RWPE1 (cell line): ENCODE data around the gene YBX1.

Experiments
- CTCF ChIA-PET: fragments of 350-600 bp; sonication (Branson Sonifier 250); formaldehyde crosslinking; extraction: SDS; loops from one replicate; lab custom pipeline; 2021; lab: Yijun Ruan, JAX
- POLR2A ChIA-PET: fragments of 400-600 bp; formaldehyde crosslinking; extraction: SDS; loops from one replicate; lab custom pipeline; 2020; ENCODE audit warnings: antibody characterized with exemption; ENCODE audit not compliant: low non-redundant PET; lab: Yijun Ruan, JAX
- DNase-seq: peaks from one replicate; pipeline ENCODE4 v3.0.0; 2012; ENCODE audit warnings: low spot score
- H3K27ac ChIP-seq: fragments of 450-650 bp; 2 replicates; pipeline ENCODE4 v1.5.1; 2017
- CTCF ChIP-seq: fragments of 450-650 bp; conservative IDR thresholded peaks from 2 replicates; pipeline ENCODE4 v1.5.1; 2017; ENCODE audit warnings: low read depth, mild to moderate bottlenecking

Gene YBX1

DNA sequence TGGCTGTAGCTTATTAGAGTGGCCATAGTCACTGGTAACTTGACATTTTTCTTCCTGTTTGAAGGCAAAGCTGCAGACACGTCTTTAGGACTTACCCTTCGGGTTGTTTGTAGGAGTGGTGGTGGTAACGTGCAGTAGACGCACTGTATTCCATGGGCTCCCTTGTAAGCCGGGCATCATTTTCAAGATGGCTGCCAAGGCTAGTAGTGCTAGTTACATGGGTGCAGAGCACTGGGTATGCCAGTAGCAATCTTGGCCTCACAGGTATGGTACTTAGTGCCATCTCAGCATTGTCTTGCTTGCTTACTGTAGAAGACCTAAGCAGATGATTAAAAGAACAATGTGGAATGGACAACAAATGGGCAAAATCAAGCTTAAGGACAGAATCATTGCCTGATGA is 1.9 kb downstream of the YBX1 start:
- ChIA-PET CTCF (no interaction called here), POLR2A (no interaction called here)
- no peak overlapping the region for H3K27ac ChIP-seq
- TF ChIP-seq CTCF, result no peak
- DNase-seq, result no peak

GRCh38 chr1:42686418-42686817 is 4.2 kb downstream of the YBX1 start:
- no peak overlapping the region for H3K27ac ChIP-seq
- no peak for DNase-seq
- ChIA-PET POLR2A (no interaction called here), CTCF (interaction anchor here (0.7 kb wide), 1 partner anchor 93 kb away, joined by 3 read pairs; no protein-coding TSS in a partner anchor)
- TF ChIP-seq CTCF, result no peak

- DNase-seq, result no peak
- ChIA-PET CTCF (interaction anchor here (0.6 kb wide), 1 partner anchor 558 kb away, joined by 3 read pairs; no protein-coding TSS in a partner anchor), POLR2A (interaction anchor here (0.6 kb wide), 1 partner anchor 73 kb away, joined by 3 read pairs; no protein-coding TSS in a partner anchor)
- TF ChIP-seq CTCF, result no peak
- H3K27ac ChIP-seq, result no peak overlapping the region
Measured at GRCh38 chr1:42689912-42690311, 7.7 kb downstream of the YBX1 start.

GRCh38 chr1:42690477-42691156 is 8.4 kb downstream of the YBX1 start:
- DNase-seq, result no peak
- ChIA-PET CTCF (no interaction called here), POLR2A (no interaction called here)
- no peak for TF ChIP-seq CTCF
- H3K27ac ChIP-seq, result no peak overlapping the region

GRCh38 chr1:42691157-42691498 is 8.9 kb downstream of the YBX1 start:
- CTCF ChIA-PET, result no interaction called here

GRCh38 chr1:42692461-42692860 is 10.2 kb downstream of the YBX1 start:
- CTCF ChIA-PET, result interaction anchor here (0.6 kb wide), 1 partner anchor 258 kb away, joined by 3 read pairs; no protein-coding TSS in a partner anchor
- POLR2A ChIA-PET, result no interaction called here

More at GRCh38 chr1:42691157-42691498, 8.9 kb downstream of the YBX1 start:
- H3K27ac ChIP-seq, result no peak overlapping the region
- DNase-seq, result no peak
- POLR2A ChIA-PET, result no interaction called here
- no peak for TF ChIP-seq CTCF

More at GRCh38 chr1:42692461-42692860, 10.2 kb downstream of the YBX1 start:
- no peak overlapping the region for H3K27ac ChIP-seq
- TF ChIP-seq CTCF, result no peak
- no peak for DNase-seq
